ENCODE measurements around the gene RUVBL1.

RUVBL1 gene

GRCh38 chr3:128123538-128124368 lies at the start of gene RUVBL1:
TSS of gene RUVBL1 (minus strand) at chr3:128123812. CDS start at chr3:128123724, 88 bp downstream.
- in situ Hi-C loops (cut with HindIII; ENCODE audit: low pct_ligation_motif_present, low sequenced_read_pairs): no loop called here
- H3K36me3 ChIP-seq (replicated peaks): no peaks in the 10 kb centered on the region
- peak within 1 kb of the TSS; percentile 99 for H3K4me3 ChIP-seq (ENCODE audit: low read depth, low read length)
- TF ChIP-seq, protein P1, sequence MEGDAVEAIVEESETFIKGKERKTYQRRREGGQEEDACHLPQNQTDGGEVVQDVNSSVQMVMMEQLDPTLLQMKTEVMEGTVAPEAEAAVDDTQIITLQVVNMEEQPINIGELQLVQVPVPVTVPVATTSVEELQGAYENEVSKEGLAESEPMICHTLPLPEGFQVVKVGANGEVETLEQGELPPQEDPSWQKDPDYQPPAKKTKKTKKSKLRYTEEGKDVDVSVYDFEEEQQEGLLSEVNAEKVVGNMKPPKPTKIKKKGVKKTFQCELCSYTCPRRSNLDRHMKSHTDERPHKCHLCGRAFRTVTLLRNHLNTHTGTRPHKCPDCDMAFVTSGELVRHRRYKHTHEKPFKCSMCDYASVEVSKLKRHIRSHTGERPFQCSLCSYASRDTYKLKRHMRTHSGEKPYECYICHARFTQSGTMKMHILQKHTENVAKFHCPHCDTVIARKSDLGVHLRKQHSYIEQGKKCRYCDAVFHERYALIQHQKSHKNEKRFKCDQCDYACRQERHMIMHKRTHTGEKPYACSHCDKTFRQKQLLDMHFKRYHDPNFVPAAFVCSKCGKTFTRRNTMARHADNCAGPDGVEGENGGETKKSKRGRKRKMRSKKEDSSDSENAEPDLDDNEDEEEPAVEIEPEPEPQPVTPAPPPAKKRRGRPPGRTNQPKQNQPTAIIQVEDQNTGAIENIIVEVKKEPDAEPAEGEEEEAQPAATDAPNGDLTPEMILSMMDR (IDR thresholded peaks at IDR 0.05; ENCODE audit: low read depth, low read length, missing control alignments): no peak
- H3K27ac ChIP-seq: peak within 1 kb of the TSS; percentile 68
- H3K27me3 ChIP-seq (replicated peaks): no peaks in the 10 kb centered on the region
- peak; percentile 98 for DNase-seq

GRCh38 chr3:128173200-128173599 lies 49.6 kb upstream of the RUVBL1 start:
- Histone ChIP-seq H3K27me3 (replicated peaks) (no peaks in the 10 kb centered on the region), H3K27ac (no peak overlapping the region), H3K36me3 (replicated peaks) (no peaks in the 10 kb centered on the region), H3K4me3 (ENCODE audit: low read depth, low read length) (no peak overlapping the region)
- DNase-seq: no peak
- TF ChIP-seq, protein P1 (IDR thresholded peaks at IDR 0.05; ENCODE audit: low read depth, low read length, missing control alignments): no peak
- in situ Hi-C loops (cut with HindIII; ENCODE audit: low pct_ligation_motif_present, low sequenced_read_pairs): loop anchor here (25.0 kb wide), 1 partner anchor 414 kb away; no protein-coding TSS in a partner anchor

DNA sequence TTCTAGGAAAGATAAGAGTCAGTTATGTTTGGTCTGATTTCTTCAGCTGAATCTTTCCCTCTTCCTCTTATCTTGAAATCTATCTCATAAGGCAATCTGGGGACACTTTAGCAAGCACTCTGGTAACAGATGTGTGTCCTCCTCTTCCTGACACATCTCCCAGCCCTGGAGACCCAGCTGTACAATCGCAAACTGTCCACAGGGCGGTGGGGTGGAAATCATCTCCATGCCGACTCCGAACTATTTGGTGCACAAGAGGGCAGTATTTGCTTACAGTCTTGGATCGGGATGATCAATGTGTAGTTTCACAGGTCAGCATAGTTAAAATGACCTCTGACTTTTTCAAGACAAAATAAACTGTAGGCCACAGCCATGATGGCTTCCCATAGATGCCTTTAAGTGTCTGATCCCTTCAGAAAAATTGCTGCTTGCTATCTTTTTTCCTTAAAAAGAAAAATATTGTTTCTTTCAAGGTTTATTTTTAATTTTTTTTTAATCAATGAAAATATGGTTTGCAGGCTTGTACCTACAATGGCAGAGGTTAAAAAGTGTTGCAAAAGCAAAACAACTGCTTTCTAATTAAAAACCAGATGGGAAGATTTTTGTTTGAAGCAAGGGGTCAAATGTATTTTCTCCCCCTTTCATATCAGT lies 47.4 kb upstream of the RUVBL1 start:
- peak; percentile 77 for DNase-seq
- in situ Hi-C loops (cut with HindIII; ENCODE audit: low pct_ligation_motif_present, low sequenced_read_pairs): loop anchor here (25.0 kb wide), 1 partner anchor 416 kb away; no protein-coding TSS in a partner anchor
- no peaks in the 10 kb centered on the region for H3K27me3 ChIP-seq (replicated peaks)
- H3K4me3 ChIP-seq (ENCODE audit: low read depth, low read length): no peak overlapping the region
- TF ChIP-seq, protein P1 (IDR thresholded peaks at IDR 0.05; ENCODE audit: low read depth, low read length, missing control alignments): peak; percentile 93
- no peaks in the 10 kb centered on the region for H3K36me3 ChIP-seq (replicated peaks)
- H3K27ac ChIP-seq: no peak overlapping the region

- H3K4me3 ChIP-seq (ENCODE audit: low read depth, low read length): no peak overlapping the region
- in situ Hi-C loops (cut with HindIII; ENCODE audit: low pct_ligation_motif_present, low sequenced_read_pairs): loop anchor here (25.0 kb wide), 1 partner anchor 418 kb away; no protein-coding TSS in a partner anchor
- H3K27ac ChIP-seq: no peak overlapping the region
- no peaks in the 10 kb centered on the region for H3K27me3 ChIP-seq (replicated peaks)
- TF ChIP-seq, protein P1 (IDR thresholded peaks at IDR 0.05; ENCODE audit: low read depth, low read length, missing control alignments): no peak
- no peak for DNase-seq
- no peaks in the 10 kb centered on the region for H3K36me3 ChIP-seq (replicated peaks)
Measured at GRCh38 chr3:128168836-128169235, 45.2 kb upstream of the RUVBL1 start.

GRCh38 chr3:128167973-128168674 lies 44.5 kb upstream of the RUVBL1 start:
- in situ Hi-C loops (cut with HindIII; ENCODE audit: low pct_ligation_motif_present, low sequenced_read_pairs): loop anchor here (25.0 kb wide), 1 partner anchor 419 kb away; no protein-coding TSS in a partner anchor
- TF ChIP-seq, protein P1 (IDR thresholded peaks at IDR 0.05; ENCODE audit: low read depth, low read length, missing control alignments): no peak
- DNase-seq: no peak
- no peaks in the 10 kb centered on the region for H3K27me3 ChIP-seq (replicated peaks)
- H3K4me3 ChIP-seq (ENCODE audit: low read depth, low read length): no peak overlapping the region
- no peaks in the 10 kb centered on the region for H3K36me3 ChIP-seq (replicated peaks)
- H3K27ac ChIP-seq: no peak overlapping the region
